ENCODE data around the gene RGS10. TPM values are rescaled to one million over a fixed set of nuclear protein-coding genes. Genes with fewer than 3 reads are reported as not detected.
A peak's percentile ranks its signal among the peaks of the same experiment; 100 is the strongest.

RGS10 gene
- total and polyA plus RNA-seq, 10 of the 15 experiments (the other 5 are each of a cell fraction or from before 2014, with no cell fraction given), result 72.8 to 193 (median 127) TPM

GRCh38 chr10:119466655-119467054 is 75.9 kb downstream of the RGS10 start:
- H3K79me2 ChIP-seq (ENCODE audit: control insufficient read depth, insufficient read depth, low read length), result no peaks in the 10 kb centered on the region
- H3K27ac ChIP-seq (ENCODE audit: control insufficient read depth, insufficient read depth), result no peak overlapping the region
- in situ Hi-C loops (cut with MboI) (no loop called here), intact Hi-C loops (cut with micrococcal nuclease; ENCODE audit: unreplicated experiment) (no loop called here)
- H4K20me1 ChIP-seq (ENCODE audit: control insufficient read depth, insufficient read depth), result no peaks in the 10 kb centered on the region
- no peak for TF ChIP-seq RCOR1 (conservative IDR thresholded peaks at IDR 0.05; ENCODE audit: low read depth, low read length)
- TF ChIP-seq REST (IDR thresholded peaks at IDR 0.05; ENCODE audit: low read depth, low read length), result peak; percentile 52; the same call in 1 of the 2 replicates
- peak; percentile 67 for TF ChIP-seq BCL3 (IDR thresholded peaks at IDR 0.05; ENCODE audit: borderline replicate concordance, insufficient read depth, low read depth, low read length, poor library complexity, severe bottlenecking)
- no peak for TF ChIP-seq SPI1 (IDR thresholded peaks at IDR 0.05; ENCODE audit: borderline replicate concordance, insufficient read depth, low read depth, low read length)
- no peak for TF ChIP-seq KDM1A (IDR thresholded peaks at IDR 0.05; ENCODE audit: borderline replicate concordance)
- no peak for TF ChIP-seq RAD51 (IDR thresholded peaks at IDR 0.05)
- TF ChIP-seq BCL11A (IDR thresholded peaks at IDR 0.05; ENCODE audit: low read depth, low read length), result no peak
- TF ChIP-seq RFX5 (IDR thresholded peaks at IDR 0.05; ENCODE audit: low read depth, low read length), result no peak
- peak; percentile 39 for TF ChIP-seq RUNX3 (IDR thresholded peaks at IDR 0.05; ENCODE audit: low read length)
- TF ChIP-seq EED (IDR thresholded peaks at IDR 0.05; ENCODE audit: low read depth), result no peak
- TF ChIP-seq NR2F1 (conservative IDR thresholded peaks at IDR 0.05), result 0 out of 2 replicates have a peak, but pooled peaks have one; percentile 13
- peak in 1 of 2 experiments; percentile 29; a peak in 1 of 4 replicates for TF ChIP-seq BHLHE40 (IDR thresholded peaks at IDR 0.05; ENCODE audit: borderline replicate concordance in 1 of 2, low read depth in 2 of 2, low read length in 1 of 2)
- 0 out of 2 replicates have a peak, but pooled peaks have one; percentile 28 for TF ChIP-seq PAX5 (IDR thresholded peaks at IDR 0.05; ENCODE audit: borderline replicate concordance, low read depth, low read length)
- SMC1A ChIA-PET (ENCODE audit: uncharacterized antibody, unreplicated experiment), result interaction anchor here (1.0 to 1.5 kb wide), 2 partner anchors 11 to 17 kb away, joined by 3 to 6 read pairs; no protein-coding TSS in a partner anchor
- H2AFZ ChIP-seq (ENCODE audit: control insufficient read depth, low read depth, low read length), result no peak overlapping the region
- ATAC-seq (peak; percentile 79), DNase-seq (ENCODE audit: low read depth, low spot score) (no peak), FAIRE-seq (no peak)
- H3K9me3 ChIP-seq (replicated peaks; ENCODE audit: control insufficient read depth, insufficient read depth, low read length), result no peaks in the 10 kb centered on the region; the same call in 2 of the 3 replicates
- WGBS (ENCODE audit: insufficient coverage, insufficient replicate concordance, low lambda C conversion rate, missing lambda C conversion rate), result 0% methylated on average over 7 of the region's 7 CpGs
- RAD21 ChIA-PET (ENCODE audit: unreplicated experiment), result no interaction called here
- no peak overlapping the region for H3K4me2 ChIP-seq (ENCODE audit: control insufficient read depth, insufficient read depth)
- H3K36me3 ChIP-seq (ENCODE audit: control insufficient read depth in 2 of 2, insufficient read depth in 2 of 2, low read length in 1 of 2), result no peaks in the 10 kb centered on the region
- peaks cover 10% of the 10 kb centered on the region for H3K4me1 ChIP-seq (ENCODE audit: control insufficient read depth, insufficient read depth, low read length)
- CTCF ChIA-PET, result no interaction called here
- no TSS peak for BruUV-seq (replicated peaks)
- H3K4me3 ChIP-seq, result no peak overlapping the region
- POLR2A ChIA-PET, result no interaction called here
- H3K9ac ChIP-seq (ENCODE audit: control insufficient read depth, insufficient read depth, low read length), result no peak overlapping the region
- H3K27me3 ChIP-seq (replicated peaks in 1 of 2; ENCODE audit: control insufficient read depth in 2 of 2, insufficient read depth in 2 of 2, low read length in 1 of 2), result no peaks in the 10 kb centered on the region
